Measurements from ENCODE around the gene FGF1. TPM values are rescaled to one million over a fixed set of nuclear protein-coding genes. Genes with fewer than 3 reads are reported as not detected.

FGF1 gene
- total RNA-seq, 1 donor from 2014 or later = 23.5 TPM

DNA sequence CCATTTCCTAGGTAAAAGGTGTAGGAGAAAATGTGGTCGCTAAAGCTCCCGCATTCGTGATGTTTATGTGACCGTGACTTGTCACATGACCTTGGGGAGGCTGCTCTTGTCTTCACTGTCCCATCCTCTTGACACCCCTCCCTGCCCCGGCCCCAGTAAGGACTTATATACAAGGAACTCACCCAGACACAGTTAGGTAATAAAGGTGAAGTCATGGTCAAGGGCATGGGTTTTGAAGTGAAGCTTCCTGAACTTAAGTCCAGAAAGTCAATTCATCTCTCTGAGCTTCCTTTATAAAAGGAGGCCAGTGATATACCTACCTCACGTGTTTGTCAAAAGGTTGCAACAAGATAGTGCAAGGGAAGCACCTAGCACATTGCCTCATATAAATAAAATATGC is 17.6 kb downstream of the FGF1 start:
- Histone ChIP-seq H3K4me1 (no peaks in the 10 kb centered on the region), H3K4me3 (no peak overlapping the region), H3K36me3 (no peaks in the 10 kb centered on the region), H3K27me3 (no peaks in the 10 kb centered on the region), H3K27ac (no peak overlapping the region), H3K9me3 (no peaks in the 10 kb centered on the region)
- intact Hi-C loops (cut with DNase I) = no loop called here
- DNase-seq (ENCODE audit: low spot score in 2 of 2) = no peak
- TF ChIP-seq CTCF (IDR thresholded peaks at IDR 0.05) = no peak

- Histone ChIP-seq H3K9me3 (no peaks in the 10 kb centered on the region), H3K4me3 (no peak overlapping the region)
- intact Hi-C loops (cut with DNase I) = no loop called here
Observed at GRCh38 chr5:142667831-142668230, 18.1 kb downstream of the FGF1 start.

DNA sequence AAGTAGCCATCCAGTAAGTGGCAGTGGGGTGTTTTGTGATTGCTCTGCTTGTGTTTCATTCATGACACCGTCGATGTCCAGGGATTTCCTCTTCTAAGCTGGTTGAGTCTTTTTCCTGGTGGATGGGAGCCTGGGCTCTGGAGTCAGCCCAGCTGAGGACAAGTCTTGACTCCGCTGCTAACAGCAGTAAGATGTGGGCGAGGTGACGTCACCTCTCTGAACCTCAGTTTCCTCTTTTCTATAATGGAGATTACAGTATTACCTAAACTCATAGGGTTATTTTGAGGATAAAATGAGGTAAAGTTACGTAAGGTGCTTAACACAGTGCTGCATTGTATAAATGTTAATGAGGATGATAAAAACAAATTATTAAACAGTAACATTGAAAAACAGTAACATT is 21.3 kb downstream of the FGF1 start:
- H3K36me3 ChIP-seq = no peaks in the 10 kb centered on the region
- TF ChIP-seq CTCF (IDR thresholded peaks at IDR 0.05) = no peak
- H3K4me3 ChIP-seq = no peak overlapping the region
- intact Hi-C loops (cut with DNase I) = no loop called here
- H3K4me1 ChIP-seq = no peaks in the 10 kb centered on the region
- H3K27ac ChIP-seq = no peak overlapping the region
- no peaks in the 10 kb centered on the region for H3K27me3 ChIP-seq
- H3K9me3 ChIP-seq = no peaks in the 10 kb centered on the region
- peak in 1 of 2 donors; percentile 5 for DNase-seq (ENCODE audit: low spot score in 2 of 2)

More at GRCh38 chr5:142667831-142668230, 18.1 kb downstream of the FGF1 start:
- DNase-seq (ENCODE audit: low spot score in 2 of 2) = no peak
- Histone ChIP-seq H3K27ac (no peak overlapping the region), H3K4me1 (no peaks in the 10 kb centered on the region), H3K27me3 (no peaks in the 10 kb centered on the region), H3K36me3 (no peaks in the 10 kb centered on the region)
- TF ChIP-seq CTCF (IDR thresholded peaks at IDR 0.05) = no peak

GRCh38 chr5:142664067-142664466 is 21.8 kb downstream of the FGF1 start:
- TF ChIP-seq CTCF (IDR thresholded peaks at IDR 0.05) = no peak
- no peaks in the 10 kb centered on the region for H3K4me1 ChIP-seq
- H3K27ac ChIP-seq = no peak overlapping the region
- DNase-seq (ENCODE audit: low spot score in 2 of 2) = peak in 1 of 2 donors; percentile 30
- H3K4me3 ChIP-seq = no peak overlapping the region
- no peaks in the 10 kb centered on the region for H3K27me3 ChIP-seq
- H3K36me3 ChIP-seq = no peaks in the 10 kb centered on the region
- intact Hi-C loops (cut with DNase I) = no loop called here
- H3K9me3 ChIP-seq = no peaks in the 10 kb centered on the region

DNA sequence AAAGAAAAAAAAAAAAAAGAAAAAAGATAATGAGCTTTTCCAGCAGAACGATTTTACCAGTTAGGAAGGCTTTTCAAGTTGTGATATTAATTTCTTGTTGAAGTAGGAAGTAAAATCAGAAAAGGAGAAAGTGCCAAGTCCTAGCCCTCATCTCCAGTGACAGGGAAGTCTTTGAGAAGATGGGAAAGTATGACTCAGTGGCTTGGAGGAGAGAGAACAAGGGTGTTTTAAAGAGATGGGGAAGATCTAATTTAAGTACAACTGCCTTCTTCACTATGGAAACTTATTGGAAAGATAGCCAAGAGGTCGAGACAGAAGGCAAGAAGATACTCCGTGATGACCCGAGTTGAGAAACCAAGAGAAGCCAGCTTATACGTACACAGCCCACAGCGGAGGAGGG is 22.6 kb downstream of the FGF1 start:
- intact Hi-C loops (cut with DNase I) = no loop called here
- peak in 1 of 2 donors; percentile 5 for DNase-seq (ENCODE audit: low spot score in 2 of 2)
- Histone ChIP-seq H3K27me3 (no peaks in the 10 kb centered on the region), H3K36me3 (no peaks in the 10 kb centered on the region), H3K27ac (no peak overlapping the region), H3K4me3 (no peak overlapping the region), H3K4me1 (no peaks in the 10 kb centered on the region), H3K9me3 (no peaks in the 10 kb centered on the region)
- TF ChIP-seq CTCF (IDR thresholded peaks at IDR 0.05) = no peak

- no peaks in the 10 kb centered on the region for H3K9me3 ChIP-seq
- no peaks in the 10 kb centered on the region for H3K4me1 ChIP-seq
- no peak for DNase-seq (ENCODE audit: low spot score in 2 of 2)
- no peak for TF ChIP-seq CTCF (IDR thresholded peaks at IDR 0.05)
- no peak overlapping the region for H3K27ac ChIP-seq
- intact Hi-C loops (cut with DNase I) = no loop called here
- H3K27me3 ChIP-seq = no peaks in the 10 kb centered on the region
- no peak overlapping the region for H3K4me3 ChIP-seq
- H3K36me3 ChIP-seq = no peaks in the 10 kb centered on the region
Observed at GRCh38 chr5:142661957-142662356, 23.9 kb downstream of the FGF1 start.

All from ascending aorta (tissue), 2 donors.